Liver (tissue), 9 donors: ENCODE measurements around the gene MFAP3. TPM values are rescaled to one million over a fixed set of nuclear protein-coding genes. Genes with fewer than 3 reads are reported as not detected.
"Not testable (repeated sequence)": the region's sequence is repeated elsewhere in the genome, so short reads cannot be mapped to it uniquely, and the experiment has no call there.

Source experiments
- DNase-seq: peaks from one replicate; pipeline ENCODE4 v3.0.0-alpha.2; 2017; ENCODE audit warnings: low spot score
- H3K27ac ChIP-seq, 2 donors: one replicate each; pipeline ENCODE4 v1.7.0; 2013; ENCODE audit warnings: inconsistent platforms in 2 of 2, low read length in 2 of 2, control low read depth in 1 of 2, low read depth in 1 of 2, mild to moderate bottlenecking in 1 of 2
- H3K27me3 ChIP-seq, 4 donors: one replicate each; pipeline versions ENCODE4 v1.6.1 to v1.7.0; 2013; ENCODE audit warnings: low read length in 3 of 4, inconsistent platforms in 1 of 4, mild to moderate bottlenecking in 1 of 4, moderate library complexity in 1 of 4; ENCODE audit not compliant: control insufficient read depth in 4 of 4, insufficient read depth in 4 of 4
- H3K36me3 ChIP-seq, 4 donors: one replicate each; pipeline versions ENCODE4 v1.6.1 to v1.7.0; 2013; ENCODE audit warnings: low read length in 3 of 4, mild to moderate bottlenecking in 3 of 4, low read depth in 1 of 4, moderate library complexity in 1 of 4; ENCODE audit not compliant: control insufficient read depth in 4 of 4, insufficient read depth in 3 of 4
- H3K4me1 ChIP-seq, 4 donors: one replicate each; pipeline versions ENCODE4 v1.6.1 to v1.7.0; 2013; ENCODE audit warnings: low read length in 3 of 4, mild to moderate bottlenecking in 3 of 4, moderate library complexity in 1 of 4; ENCODE audit not compliant: control insufficient read depth in 4 of 4, insufficient read depth in 4 of 4
- H3K4me3 ChIP-seq, 3 donors: one replicate each; pipeline versions ENCODE4 v1.6.1 to v1.7.0; 2013; ENCODE audit warnings: low read length in 3 of 3, control low read depth in 1 of 3, low read depth in 1 of 3, mild to moderate bottlenecking in 1 of 3
- H3K9ac ChIP-seq, 2 donors: one replicate each; pipeline ENCODE4 v1.7.0; 2013; ENCODE audit warnings: low read length in 2 of 2, mild to moderate bottlenecking in 2 of 2, moderate library complexity in 2 of 2, control low read depth in 1 of 2, low read depth in 1 of 2
- H3K9me3 ChIP-seq, 4 donors: one replicate each; pipeline versions ENCODE4 v1.6.1 to v1.7.0; 2013; ENCODE audit warnings: low read length in 3 of 4; ENCODE audit not compliant: control insufficient read depth in 4 of 4
- EGR1 ChIP-seq, 2 donors: IDR thresholded peaks; 2 replicates each; pipeline ENCODE4 v1.6.1; 2016 to 2018; ENCODE audit warnings: antibody characterized with exemption in 2 of 2, low read depth in 2 of 2
- FOXA2 ChIP-seq: IDR thresholded peaks from 2 replicates; pipeline ENCODE4 v1.6.1; 2016; ENCODE audit warnings: antibody characterized with exemption
- HNF4A ChIP-seq, 2 donors: conservative IDR thresholded peaks; 2 replicates each; pipeline ENCODE4 v1.6.1; 2016; ENCODE audit warnings: antibody characterized with exemption in 2 of 2, mild to moderate bottlenecking in 2 of 2
- NR2F2 ChIP-seq: IDR thresholded peaks from 2 replicates; pipeline ENCODE4 v1.6.1; 2016; ENCODE audit warnings: antibody characterized with exemption
- RAD21 ChIP-seq, 2 donors: IDR thresholded peaks; 2 replicates each; pipeline ENCODE4 v1.6.1; 2016; ENCODE audit warnings: antibody characterized with exemption in 2 of 2, mild to moderate bottlenecking in 2 of 2
- SP1 ChIP-seq: IDR thresholded peaks from 2 replicates; pipeline ENCODE4 v1.6.1; 2018; ENCODE audit warnings: antibody characterized with exemption, mild to moderate bottlenecking
- TAF1 ChIP-seq: conservative IDR thresholded peaks from 2 replicates; pipeline ENCODE4 v1.6.1; 2016; ENCODE audit warnings: antibody characterized with exemption, mild to moderate bottlenecking
- YY1 ChIP-seq: IDR thresholded peaks from 2 replicates; pipeline ENCODE4 v1.6.1; 2016; ENCODE audit warnings: antibody characterized with exemption, mild to moderate bottlenecking
- WGBS: extraction: QIAGEN DNeasy Blood & Tissue Kit; methylation state at CpG from one replicate; pipeline ENCODE4 v1.1.7; 2013; 5-methylcytosine and 5-hydroxymethylcytosine counted together
- polyA plus RNA-seq, 2 donors: library from polyadenylated mRNA; stranded (reverse) in 1 of 2; unstranded in 1 of 2; fragments of 200-250 nt in 1 of 2; fragments of >200 nt in 1 of 2; fragmentation: Nextera tagmentation in 1 of 2; extraction: Ambion mirVana in 1 of 2; gene quantifications; one replicate each; pipeline versions ENCODE4 v1.2.1 to v1.2.3, GENCODE V29; 2013 to 2015
- total RNA-seq, 2 donors: library from RNA; depleted of rRNA; stranded (reverse); fragments of >200 nt; gene quantifications; one replicate each; pipeline ENCODE4 v1.2.3, GENCODE V29; 2014
- TF ChIP-seq, protein P1 (sequence below): IDR thresholded peaks from 2 replicates; pipeline ENCODE4 v1.6.1; 2016; ENCODE audit warnings: antibody characterized with exemption, mild to moderate bottlenecking
- TF ChIP-seq, protein P2 (sequence below): IDR thresholded peaks from 2 replicates; pipeline ENCODE4 v1.6.1; 2016; ENCODE audit warnings: antibody characterized with exemption
- TF ChIP-seq, protein P3 (sequence below): IDR thresholded peaks from 2 replicates; pipeline ENCODE4 v1.6.1; 2016; ENCODE audit warnings: antibody characterized with exemption
- TF ChIP-seq, protein P4 (sequence below): IDR thresholded peaks from 2 replicates; pipeline ENCODE4 v1.6.1; 2016; ENCODE audit warnings: antibody characterized with exemption
- donor health status: healthy.
- donor health status: healthy.
- donor health status: healthy.
- donor health status: healthy.
- donor health status: healthy.

MFAP3 gene
- total and polyA plus RNA-seq, 4 donors: 2.7 to 42.8 (median 23.6) TPM

DNA sequence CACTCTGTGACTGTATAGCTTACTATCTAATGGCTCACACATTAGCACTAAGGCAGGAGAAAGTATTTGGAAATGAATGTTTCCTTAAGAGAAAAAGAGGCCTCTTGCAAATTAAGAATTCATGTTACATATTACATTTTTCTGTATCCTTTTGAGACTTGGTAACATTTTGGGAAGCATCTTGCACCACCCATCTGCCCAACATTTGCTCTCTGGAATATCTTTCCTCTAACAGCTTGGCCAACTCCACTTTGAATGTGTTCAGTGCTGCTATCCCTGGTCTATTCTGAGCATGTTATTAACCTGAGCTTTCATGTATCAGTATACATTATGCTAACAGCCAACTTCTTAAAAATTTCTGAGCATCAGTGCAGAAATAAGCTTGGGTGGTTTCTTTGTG is 27.2 kb downstream of the MFAP3 start (continued):
- TF ChIP-seq, protein P1, sequence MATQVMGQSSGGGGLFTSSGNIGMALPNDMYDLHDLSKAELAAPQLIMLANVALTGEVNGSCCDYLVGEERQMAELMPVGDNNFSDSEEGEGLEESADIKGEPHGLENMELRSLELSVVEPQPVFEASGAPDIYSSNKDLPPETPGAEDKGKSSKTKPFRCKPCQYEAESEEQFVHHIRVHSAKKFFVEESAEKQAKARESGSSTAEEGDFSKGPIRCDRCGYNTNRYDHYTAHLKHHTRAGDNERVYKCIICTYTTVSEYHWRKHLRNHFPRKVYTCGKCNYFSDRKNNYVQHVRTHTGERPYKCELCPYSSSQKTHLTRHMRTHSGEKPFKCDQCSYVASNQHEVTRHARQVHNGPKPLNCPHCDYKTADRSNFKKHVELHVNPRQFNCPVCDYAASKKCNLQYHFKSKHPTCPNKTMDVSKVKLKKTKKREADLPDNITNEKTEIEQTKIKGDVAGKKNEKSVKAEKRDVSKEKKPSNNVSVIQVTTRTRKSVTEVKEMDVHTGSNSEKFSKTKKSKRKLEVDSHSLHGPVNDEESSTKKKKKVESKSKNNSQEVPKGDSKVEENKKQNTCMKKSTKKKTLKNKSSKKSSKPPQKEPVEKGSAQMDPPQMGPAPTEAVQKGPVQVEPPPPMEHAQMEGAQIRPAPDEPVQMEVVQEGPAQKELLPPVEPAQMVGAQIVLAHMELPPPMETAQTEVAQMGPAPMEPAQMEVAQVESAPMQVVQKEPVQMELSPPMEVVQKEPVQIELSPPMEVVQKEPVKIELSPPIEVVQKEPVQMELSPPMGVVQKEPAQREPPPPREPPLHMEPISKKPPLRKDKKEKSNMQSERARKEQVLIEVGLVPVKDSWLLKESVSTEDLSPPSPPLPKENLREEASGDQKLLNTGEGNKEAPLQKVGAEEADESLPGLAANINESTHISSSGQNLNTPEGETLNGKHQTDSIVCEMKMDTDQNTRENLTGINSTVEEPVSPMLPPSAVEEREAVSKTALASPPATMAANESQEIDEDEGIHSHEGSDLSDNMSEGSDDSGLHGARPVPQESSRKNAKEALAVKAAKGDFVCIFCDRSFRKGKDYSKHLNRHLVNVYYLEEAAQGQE: no peak

DNA sequence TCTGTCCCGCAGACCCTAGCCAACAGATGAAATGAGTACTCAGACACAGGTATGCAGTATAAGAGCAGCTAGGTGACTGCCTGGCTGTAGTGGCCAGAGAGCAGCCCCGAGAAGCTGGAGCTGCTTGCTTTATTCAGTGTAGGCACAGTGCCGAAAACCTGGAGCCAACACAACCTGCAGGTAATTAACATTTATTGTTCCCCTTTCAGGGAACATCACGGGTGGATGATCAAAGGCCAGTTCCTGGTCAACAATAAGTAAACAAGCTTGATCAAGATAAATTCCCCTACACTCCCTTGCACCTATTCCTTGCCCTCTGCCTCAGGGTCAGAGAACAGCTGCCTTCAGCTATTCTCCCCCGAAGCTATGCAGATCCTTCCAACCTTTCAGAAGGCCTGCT is 31.1 kb downstream of the MFAP3 start:
- H3K4me1 ChIP-seq, H3K27ac ChIP-seq, H3K27me3 ChIP-seq, H3K9me3 ChIP-seq, H3K36me3 ChIP-seq, DNase-seq, H3K9ac ChIP-seq, H3K4me3 ChIP-seq: not testable (repeated sequence)
- WGBS: 70% methylated on average over 5 of the region's 5 CpGs

DNA sequence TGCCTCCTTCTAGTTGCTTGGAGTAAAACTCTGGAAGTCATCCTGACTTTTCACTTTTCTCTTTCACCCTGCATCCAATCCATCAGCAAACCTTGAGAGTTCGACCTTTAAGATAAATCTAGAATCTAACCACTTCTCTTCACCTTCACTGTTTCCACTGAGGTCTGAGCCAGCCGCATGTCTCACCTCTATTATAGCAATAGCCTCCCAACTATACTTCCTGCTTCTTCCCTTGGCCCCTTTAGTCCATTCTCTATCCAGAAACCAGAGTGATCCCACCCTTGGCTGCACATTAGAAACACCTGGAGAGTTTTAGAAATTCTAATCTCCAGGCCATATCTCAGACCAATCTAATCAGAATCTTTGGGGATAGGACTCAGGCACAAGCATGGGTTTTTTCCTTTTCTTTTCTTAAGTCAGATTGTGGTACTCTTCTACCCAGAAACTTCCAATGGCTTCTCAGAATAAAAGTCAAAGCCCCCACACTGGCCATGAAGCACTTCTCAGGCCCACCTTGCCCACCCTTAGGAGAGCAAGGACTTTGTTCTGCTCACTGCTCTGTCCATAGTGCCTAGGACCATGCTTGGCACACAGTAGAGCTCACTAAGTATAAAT is 33.1 kb downstream of the MFAP3 start:
- H3K27me3 ChIP-seq: no peaks in the 10 kb centered on the region
- no peak overlapping the region for H3K9ac ChIP-seq
- TF ChIP-seq YY1: no peak
- TF ChIP-seq, protein P2, sequence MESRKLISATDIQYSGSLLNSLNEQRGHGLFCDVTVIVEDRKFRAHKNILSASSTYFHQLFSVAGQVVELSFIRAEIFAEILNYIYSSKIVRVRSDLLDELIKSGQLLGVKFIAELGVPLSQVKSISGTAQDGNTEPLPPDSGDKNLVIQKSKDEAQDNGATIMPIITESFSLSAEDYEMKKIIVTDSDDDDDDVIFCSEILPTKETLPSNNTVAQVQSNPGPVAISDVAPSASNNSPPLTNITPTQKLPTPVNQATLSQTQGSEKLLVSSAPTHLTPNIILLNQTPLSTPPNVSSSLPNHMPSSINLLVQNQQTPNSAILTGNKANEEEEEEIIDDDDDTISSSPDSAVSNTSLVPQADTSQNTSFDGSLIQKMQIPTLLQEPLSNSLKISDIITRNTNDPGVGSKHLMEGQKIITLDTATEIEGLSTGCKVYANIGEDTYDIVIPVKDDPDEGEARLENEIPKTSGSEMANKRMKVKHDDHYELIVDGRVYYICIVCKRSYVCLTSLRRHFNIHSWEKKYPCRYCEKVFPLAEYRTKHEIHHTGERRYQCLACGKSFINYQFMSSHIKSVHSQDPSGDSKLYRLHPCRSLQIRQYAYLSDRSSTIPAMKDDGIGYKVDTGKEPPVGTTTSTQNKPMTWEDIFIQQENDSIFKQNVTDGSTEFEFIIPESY: no peak
- no peak for TF ChIP-seq HNF4A (conservative IDR thresholded peaks at IDR 0.05)
- TF ChIP-seq, protein P1: no peak
- no peak for TF ChIP-seq EGR1 (IDR thresholded peaks at IDR 0.05; ENCODE audit: low read depth in 2 of 2)
- TF ChIP-seq SP1: no peak
- TF ChIP-seq FOXA2: no peak
- TF ChIP-seq RAD21 (IDR thresholded peaks at IDR 0.05): no peak
- TF ChIP-seq, protein P3, sequence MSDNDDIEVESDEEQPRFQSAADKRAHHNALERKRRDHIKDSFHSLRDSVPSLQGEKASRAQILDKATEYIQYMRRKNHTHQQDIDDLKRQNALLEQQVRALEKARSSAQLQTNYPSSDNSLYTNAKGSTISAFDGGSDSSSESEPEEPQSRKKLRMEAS: no peak
- no peak for TF ChIP-seq NR2F2
- TF ChIP-seq TAF1: no peak
- TF ChIP-seq, protein P4, sequence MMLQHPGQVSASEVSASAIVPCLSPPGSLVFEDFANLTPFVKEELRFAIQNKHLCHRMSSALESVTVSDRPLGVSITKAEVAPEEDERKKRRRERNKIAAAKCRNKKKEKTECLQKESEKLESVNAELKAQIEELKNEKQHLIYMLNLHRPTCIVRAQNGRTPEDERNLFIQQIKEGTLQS: no peak
- 59% methylated on average over 2 of the region's 2 CpGs for WGBS
- no peaks in the 10 kb centered on the region for H3K9me3 ChIP-seq
- no peak overlapping the region for H3K27ac ChIP-seq
- no peak overlapping the region for H3K4me3 ChIP-seq
- no peaks in the 10 kb centered on the region for H3K36me3 ChIP-seq
- peaks cover 0 to 7% (median under 1%) of the 10 kb centered on the region in 4 donors for H3K4me1 ChIP-seq
- no peak for DNase-seq
